Ascending aorta (tissue), 2 donors: Measurements from ENCODE around the gene CBR1. TPM values are rescaled to one million over a fixed set of nuclear protein-coding genes. Genes with fewer than 3 reads are reported as not detected.

Experiments
- DNase-seq, 2 donors: peaks; one replicate each; pipeline ENCODE4 v3.0.0-alpha.2; 2019; ENCODE audit warnings: low spot score in 2 of 2
- H3K27ac ChIP-seq, 2 donors: fragments of 200-600 bp; sonication (generic); one replicate each; pipeline ENCODE4 v1.5.1; 2016 to 2017; ENCODE audit warnings: mild to moderate bottlenecking in 1 of 2
- H3K27me3 ChIP-seq: fragments of 200-600 bp; sonication (generic); one replicate; pipeline ENCODE4 v1.5.1; 2017
- H3K36me3 ChIP-seq, 2 donors: fragments of 200-600 bp; sonication (generic); one replicate each; pipeline ENCODE4 v1.5.1; 2016
- H3K4me1 ChIP-seq, 2 donors: fragments of 200-600 bp; sonication (generic); one replicate each; pipeline ENCODE4 v1.5.1; 2016 to 2017; ENCODE audit warnings: mild to moderate bottlenecking in 1 of 2
- H3K4me3 ChIP-seq, 2 donors: fragments of 200-600 bp; sonication (generic); one replicate each; pipeline ENCODE4 v1.5.1; 2016 to 2017; ENCODE audit warnings: mild to moderate bottlenecking in 1 of 2
- H3K9me3 ChIP-seq, 2 donors: fragments of 200-600 bp; sonication (generic); one replicate each; pipeline ENCODE4 v1.5.1; 2016
- CTCF ChIP-seq, 3 experiments: fragments of 200-600 bp in 2 of 3; fragments of 450-650 bp in 1 of 3; sonication (generic) in 2 of 3; IDR thresholded peaks; one replicate each; pipeline ENCODE4 v1.5.1; 2016 to 2019; ENCODE audit warnings: antibody characterized with exemption in 3 of 3, mild to moderate bottlenecking in 1 of 3, moderate library complexity in 1 of 3
- intact Hi-C: fragments of 100-400 bp; cut with DNase I; formaldehyde crosslinking; loops from one replicate; pipeline ENCODE4 v1.15.1; 2023
- total RNA-seq: library from RNA; depleted of rRNA; stranded (reverse); fragments of >200 nt; gene quantifications from one replicate; pipeline ENCODE4 v1.1.0, GENCODE V29; 2016

CBR1 gene
- total RNA-seq: 101 TPM

GRCh38 chr21:36069713-36070583 is at the start of gene CBR1:
TSS of gene CBR1 (plus strand) at chr21:36070024. CDS start at chr21:36070116, 92 bp downstream.
- Histone ChIP-seq H3K27me3 (no peaks in the 10 kb centered on the region), H3K9me3 (no peaks in the 10 kb centered on the region), H3K36me3 (peaks cover 0 to 14% of the 10 kb centered on the region in 2 donors), H3K4me1 (peaks cover 11 to 12% of the 10 kb centered on the region in 2 donors), H3K27ac (peak within 1 kb of the TSS; percentile 75 to 84), H3K4me3 (peak within 1 kb of the TSS; percentile 83 to 93)
- intact Hi-C loops: loop anchor here (10.0 kb wide), 1 partner anchor 1185 kb away; no protein-coding TSS in a partner anchor
- peak; percentile 82 to 96 for DNase-seq
- TF ChIP-seq CTCF (IDR thresholded peaks at IDR 0.05): peak in 1 of 3 experiments; percentile 11

DNA sequence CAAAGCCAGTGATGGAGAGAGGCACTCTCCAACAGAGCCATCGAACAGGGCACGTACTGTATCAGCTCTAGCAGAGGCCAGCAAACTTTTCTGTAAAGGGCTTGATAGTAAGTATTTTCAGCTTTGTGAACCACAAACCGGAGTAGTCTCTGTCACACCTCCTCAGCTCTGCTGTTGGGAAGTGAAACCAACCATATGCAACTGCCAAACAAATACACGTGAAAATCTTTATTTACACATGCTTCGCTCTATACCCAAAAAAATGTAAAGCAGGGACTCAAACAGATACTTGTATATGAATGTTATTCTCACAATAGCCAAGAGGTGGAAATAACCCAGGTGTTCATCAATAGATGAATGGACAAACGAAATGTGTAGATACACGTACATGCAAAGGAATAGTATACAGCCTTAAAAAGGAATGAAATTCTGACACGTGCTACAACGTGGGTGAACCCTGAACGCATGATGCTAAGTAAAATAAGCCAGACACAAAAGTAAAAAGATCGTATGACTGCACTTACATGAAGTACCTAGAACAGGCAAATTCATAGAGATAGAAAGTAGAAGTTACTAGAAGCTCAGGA is 48.5 kb upstream of the CBR1 start:
- intact Hi-C loops: loop anchor here (10.0 kb wide), 1 partner anchor 1127 kb away; no protein-coding TSS in a partner anchor
- H3K27ac ChIP-seq: no peak overlapping the region
- no peak for TF ChIP-seq CTCF (IDR thresholded peaks at IDR 0.05)
- DNase-seq: no peak
- no peaks in the 10 kb centered on the region for H3K27me3 ChIP-seq
- H3K4me1 ChIP-seq: no peaks in the 10 kb centered on the region
- H3K4me3 ChIP-seq: no peak overlapping the region
- H3K9me3 ChIP-seq: no peaks in the 10 kb centered on the region
- no peaks in the 10 kb centered on the region for H3K36me3 ChIP-seq

GRCh38 chr21:36022427-36023091 is 47.3 kb upstream of the CBR1 start:
- H3K27me3 ChIP-seq: no peaks in the 10 kb centered on the region
- H3K4me1 ChIP-seq: no peaks in the 10 kb centered on the region
- H3K4me3 ChIP-seq: no peak overlapping the region
- no peaks in the 10 kb centered on the region for H3K9me3 ChIP-seq
- DNase-seq: no peak
- TF ChIP-seq CTCF (IDR thresholded peaks at IDR 0.05): no peak
- intact Hi-C loops: loop anchor here (10.0 kb wide), 1 partner anchor 1128 kb away; no protein-coding TSS in a partner anchor
- no peak overlapping the region for H3K27ac ChIP-seq
- no peaks in the 10 kb centered on the region for H3K36me3 ChIP-seq

DNA sequence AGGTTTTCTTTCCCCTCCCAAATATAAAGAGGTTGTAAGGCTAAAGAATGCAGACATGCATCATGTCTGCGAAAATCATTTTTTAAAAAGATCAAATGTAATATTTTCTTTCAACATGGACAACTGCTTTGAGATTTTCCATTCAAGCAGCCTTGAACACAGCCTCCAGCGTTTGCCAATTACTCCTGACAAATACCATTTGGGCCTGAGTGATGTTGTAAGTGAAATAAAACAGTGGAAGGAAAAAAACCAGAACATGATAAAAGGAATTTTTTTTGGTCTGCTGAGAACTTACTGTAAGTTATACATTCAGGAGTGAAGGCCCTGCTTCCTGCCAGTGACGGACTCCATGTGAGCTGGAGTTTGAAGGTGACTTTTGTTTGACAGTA is 46.7 kb upstream of the CBR1 start:
- intact Hi-C loops: loop anchor here (10.0 kb wide), 1 partner anchor 1128 kb away; no protein-coding TSS in a partner anchor

More for the DNA sequence above, 46.7 kb upstream of the CBR1 start:
- no peaks in the 10 kb centered on the region for H3K4me1 ChIP-seq
- no peak overlapping the region for H3K27ac ChIP-seq
- H3K9me3 ChIP-seq: no peaks in the 10 kb centered on the region
- no peak for TF ChIP-seq CTCF (IDR thresholded peaks at IDR 0.05)
- H3K4me3 ChIP-seq: no peak overlapping the region
- H3K36me3 ChIP-seq: no peaks in the 10 kb centered on the region
- no peak for DNase-seq
- H3K27me3 ChIP-seq: no peaks in the 10 kb centered on the region
